Measurements from ENCODE around the gene FARS2. TPM values are rescaled to one million over a fixed set of nuclear protein-coding genes. Genes with fewer than 3 reads are reported as not detected.

Gene FARS2
- total RNA-seq, 1 donor = 29.8 TPM

DNA sequence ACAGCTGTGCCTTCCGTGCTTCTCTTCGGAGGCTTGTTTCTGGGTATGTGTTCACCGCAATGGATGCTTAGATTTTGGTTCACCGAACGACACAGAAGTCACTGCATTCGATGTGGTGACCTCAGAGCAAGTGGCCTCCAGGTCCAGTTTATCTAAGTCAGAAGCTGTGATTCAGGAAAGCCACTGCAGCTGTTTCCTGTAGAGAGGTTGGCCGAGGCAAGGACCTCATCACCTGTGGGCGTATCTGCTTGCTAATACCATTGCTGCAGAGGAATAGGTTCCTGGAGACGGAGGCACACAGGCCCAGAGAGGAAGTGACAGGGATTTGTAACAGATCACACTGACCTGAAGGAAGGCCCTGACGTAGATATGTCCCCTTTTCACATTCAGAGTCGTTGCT lies 82.7 kb downstream of the FARS2 start:
- DNase-seq (ENCODE audit: low read depth) = no peak
- H3K4me3 ChIP-seq (ENCODE audit: low read depth, low read length) = no peak overlapping the region
- no peak for TF ChIP-seq CTCF (IDR thresholded peaks at IDR 0.05; ENCODE audit: insufficient read depth, low read depth, low read length)

DNA sequence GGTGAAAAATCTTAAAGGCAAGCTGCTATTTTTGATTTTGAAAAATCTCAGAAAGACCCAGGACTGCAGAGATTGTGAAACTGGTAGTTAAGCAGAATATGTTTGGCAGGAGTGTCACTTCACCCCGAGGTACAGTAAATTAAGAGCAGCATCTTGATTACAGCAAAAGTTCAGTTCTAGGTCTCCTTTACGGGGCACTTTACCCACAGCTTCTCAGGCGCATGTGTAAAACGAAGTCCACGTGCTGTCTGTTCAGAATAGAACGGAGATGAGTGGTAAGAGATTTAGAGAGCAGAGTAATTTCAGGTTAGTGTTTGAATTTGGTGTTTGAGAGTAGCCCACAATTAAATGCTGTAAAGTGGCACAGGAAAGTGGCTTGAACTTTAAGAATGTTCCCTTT lies 84.0 kb downstream of the FARS2 start:
- TF ChIP-seq CTCF (IDR thresholded peaks at IDR 0.05; ENCODE audit: insufficient read depth, low read depth, low read length) = no peak

DNA sequence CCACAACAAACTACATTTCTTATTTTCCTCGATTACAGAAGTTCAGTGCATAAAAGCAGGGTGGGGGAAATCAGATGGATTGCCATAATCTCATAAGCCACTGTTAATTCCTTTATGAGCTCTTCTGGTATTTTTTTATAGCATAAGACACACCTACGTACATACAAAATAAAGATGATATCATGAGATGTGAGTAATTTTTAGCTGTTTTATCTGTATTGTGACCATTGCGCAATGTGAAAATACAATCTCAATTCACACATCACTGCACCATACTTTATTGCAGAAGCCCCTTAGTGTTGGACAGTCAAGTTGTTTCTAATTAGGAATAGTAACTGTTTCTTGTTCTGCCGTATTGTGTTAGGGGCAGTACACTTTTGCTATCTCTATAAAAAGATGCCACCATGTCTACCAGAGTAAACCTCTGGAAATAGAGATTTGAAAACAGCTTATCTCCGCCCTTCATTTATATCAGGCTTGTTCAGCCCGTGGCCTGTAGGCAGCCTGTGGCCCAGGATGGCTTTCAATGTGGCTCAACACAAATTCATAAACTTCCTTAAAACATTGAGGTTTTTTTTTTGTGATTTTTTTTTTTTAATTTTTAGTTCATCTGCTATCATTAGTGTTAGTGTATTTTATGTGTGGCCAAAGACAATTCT lies 90.4 kb downstream of the FARS2 start:
- H3K4me3 ChIP-seq (ENCODE audit: low read depth, low read length) = no peak overlapping the region
- no peak for DNase-seq (ENCODE audit: low read depth)
- no peak for TF ChIP-seq CTCF (IDR thresholded peaks at IDR 0.05; ENCODE audit: insufficient read depth, low read depth, low read length)

More for the DNA sequence above, 84.0 kb downstream of the FARS2 start:
- no peak overlapping the region for H3K4me3 ChIP-seq (ENCODE audit: low read depth, low read length)
- no peak for DNase-seq (ENCODE audit: low read depth)

GRCh38 chr6:5353971-5354370 lies 92.7 kb downstream of the FARS2 start:
- DNase-seq (ENCODE audit: low read depth) = no peak
- no peak for TF ChIP-seq CTCF (IDR thresholded peaks at IDR 0.05; ENCODE audit: insufficient read depth, low read depth, low read length)
- H3K4me3 ChIP-seq (ENCODE audit: low read depth, low read length) = no peak overlapping the region

- TF ChIP-seq CTCF (IDR thresholded peaks at IDR 0.05; ENCODE audit: insufficient read depth, low read depth, low read length) = no peak
- H3K4me3 ChIP-seq (ENCODE audit: low read depth, low read length) = no peak overlapping the region
- DNase-seq (ENCODE audit: low read depth) = no peak
Observed at GRCh38 chr6:5357486-5357885, 96.2 kb downstream of the FARS2 start.

GRCh38 chr6:5359417-5359816 lies 98.1 kb downstream of the FARS2 start:
- no peak overlapping the region for H3K4me3 ChIP-seq (ENCODE audit: low read depth, low read length)
- no peak for DNase-seq (ENCODE audit: low read depth)
- no peak for TF ChIP-seq CTCF (IDR thresholded peaks at IDR 0.05; ENCODE audit: insufficient read depth, low read depth, low read length)

DNA sequence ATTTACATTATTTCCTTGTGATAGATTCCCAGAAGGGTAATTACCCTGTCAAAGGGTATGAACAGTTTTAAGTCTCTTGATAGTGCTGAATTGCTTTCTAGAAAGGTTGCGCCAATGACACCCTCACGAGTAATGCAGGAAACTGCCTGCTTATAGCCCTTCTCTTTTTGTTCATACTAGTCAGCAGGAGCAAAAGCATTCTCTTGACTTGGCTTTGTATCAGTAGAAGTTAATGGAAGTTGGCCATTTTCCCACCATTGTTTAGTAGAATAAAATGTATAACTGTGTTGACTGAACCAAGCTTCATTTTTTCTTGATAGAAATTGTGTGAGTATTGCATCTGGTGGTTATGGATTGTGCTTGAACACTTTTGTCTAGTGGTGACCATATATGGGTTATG lies 100.1 kb downstream of the FARS2 start:
- no peak for TF ChIP-seq CTCF (IDR thresholded peaks at IDR 0.05; ENCODE audit: insufficient read depth, low read depth, low read length)
- H3K4me3 ChIP-seq (ENCODE audit: low read depth, low read length) = no peak overlapping the region
- DNase-seq (ENCODE audit: low read depth) = no peak

Measured in fibroblast of villous mesenchyme (primary cell).